ENCODE data around the gene RIMBP2.

Gene RIMBP2

DNA sequence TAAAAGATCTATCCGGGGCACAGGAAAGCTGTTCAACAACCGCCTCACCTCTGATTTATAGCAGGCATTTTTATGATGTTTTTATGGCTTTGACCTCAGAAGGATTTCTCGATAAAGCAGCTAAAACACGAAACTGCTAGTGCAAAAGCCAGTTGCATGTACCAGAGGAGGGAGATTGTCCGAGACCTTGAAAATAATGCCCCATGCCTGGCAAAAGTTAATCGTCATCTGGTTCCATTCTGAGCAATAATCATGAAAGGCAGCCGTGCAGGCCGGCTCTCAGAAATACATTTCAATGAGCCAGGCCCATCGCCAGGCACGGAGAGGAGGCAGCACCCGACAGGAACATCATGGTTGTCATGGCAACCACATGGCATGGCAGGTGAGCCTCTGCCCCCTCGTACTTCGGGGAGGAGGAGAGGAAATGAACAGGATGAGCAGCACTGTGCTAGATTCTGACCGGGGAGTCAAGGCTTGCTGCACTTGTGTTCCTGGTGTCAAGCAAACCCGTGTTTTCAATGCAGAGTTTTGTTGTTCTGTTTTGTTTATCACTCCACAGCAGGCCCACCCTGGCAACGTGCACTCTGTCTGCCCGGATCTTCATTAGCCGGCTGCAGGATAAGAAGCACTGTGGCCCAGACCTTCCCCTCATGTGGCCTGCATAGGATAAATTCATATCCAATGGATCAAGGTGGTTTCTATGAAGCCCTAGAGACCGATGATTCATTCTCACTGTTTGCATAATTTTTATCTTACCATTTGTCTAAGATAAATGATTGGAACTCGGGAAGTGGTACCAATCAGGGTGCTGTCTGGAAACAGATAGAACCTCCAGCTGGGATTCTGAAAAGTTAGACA lies 160.2 kb downstream of the RIMBP2 start:
- DNase-seq (ENCODE audit: insufficient read length, low spot score) (no peak), FAIRE-seq (no peak)

DNA sequence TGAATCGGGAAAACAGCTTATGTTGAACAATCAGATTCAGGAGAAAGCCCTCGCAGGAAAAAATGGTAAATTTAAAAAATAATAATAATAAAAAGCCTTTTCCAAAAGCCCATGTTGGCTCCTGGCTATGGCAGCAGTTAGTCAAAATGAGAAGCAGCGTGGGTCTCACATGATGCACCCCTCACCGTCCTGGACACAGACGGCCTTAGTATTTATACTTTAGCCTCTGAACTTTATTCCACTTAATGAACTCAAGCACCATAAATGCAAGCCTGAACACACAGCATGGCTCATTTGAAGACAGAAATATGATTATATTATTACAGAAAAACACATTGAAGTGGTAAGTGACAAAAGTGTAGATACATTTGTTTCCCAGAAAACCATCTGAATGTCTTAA lies 160.9 kb downstream of the RIMBP2 start:
- DNase-seq (ENCODE audit: insufficient read length, low spot score) (no peak), FAIRE-seq (no peak)

DNA sequence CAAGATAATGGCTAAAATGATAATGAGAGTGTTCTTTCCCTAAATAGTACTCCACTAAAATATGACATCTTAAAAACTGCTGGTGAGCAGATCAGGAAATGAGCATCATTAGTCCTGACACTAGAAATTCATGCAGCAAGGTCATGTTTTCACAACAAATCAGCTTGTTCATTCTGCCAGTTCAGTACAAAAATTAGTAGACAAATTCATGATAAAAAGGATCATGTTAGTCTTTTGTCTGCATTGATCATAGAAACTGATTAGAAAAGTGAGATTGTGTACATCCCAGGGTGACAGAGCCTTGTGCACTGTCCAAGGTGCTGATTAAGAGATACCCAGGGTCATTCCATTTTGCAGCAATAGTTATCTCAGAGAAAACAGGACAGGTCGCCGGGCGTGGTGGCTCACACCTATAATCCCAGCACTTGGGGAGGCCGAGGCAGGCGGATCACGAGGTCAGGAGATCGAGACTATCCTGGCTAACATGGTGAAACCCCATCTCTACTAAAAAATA lies 163.6 kb downstream of the RIMBP2 start:
- FAIRE-seq = no peak
- DNase-seq (ENCODE audit: insufficient read length, low spot score) = no peak

DNA sequence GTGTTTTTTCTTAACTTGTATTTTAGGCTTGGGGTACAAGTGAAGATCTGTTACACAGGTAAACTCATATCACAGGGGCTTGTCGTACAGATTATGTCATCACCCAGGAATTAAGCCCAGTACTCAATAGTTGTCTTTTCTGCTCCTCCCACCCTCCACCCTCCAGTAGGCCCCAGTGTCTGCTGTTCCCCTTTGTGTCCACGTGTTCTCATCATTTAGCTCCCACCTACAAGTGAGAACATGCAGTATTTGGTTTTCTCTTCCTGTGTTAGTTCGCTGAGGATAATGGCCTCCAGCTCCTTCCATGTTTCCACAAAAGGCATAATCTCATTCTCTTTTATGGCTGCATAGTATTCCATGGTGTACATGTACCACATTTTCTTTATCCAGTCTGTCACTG lies 166.7 kb downstream of the RIMBP2 start:
- FAIRE-seq (no peak), DNase-seq (ENCODE audit: insufficient read length, low spot score) (no peak)

DNA sequence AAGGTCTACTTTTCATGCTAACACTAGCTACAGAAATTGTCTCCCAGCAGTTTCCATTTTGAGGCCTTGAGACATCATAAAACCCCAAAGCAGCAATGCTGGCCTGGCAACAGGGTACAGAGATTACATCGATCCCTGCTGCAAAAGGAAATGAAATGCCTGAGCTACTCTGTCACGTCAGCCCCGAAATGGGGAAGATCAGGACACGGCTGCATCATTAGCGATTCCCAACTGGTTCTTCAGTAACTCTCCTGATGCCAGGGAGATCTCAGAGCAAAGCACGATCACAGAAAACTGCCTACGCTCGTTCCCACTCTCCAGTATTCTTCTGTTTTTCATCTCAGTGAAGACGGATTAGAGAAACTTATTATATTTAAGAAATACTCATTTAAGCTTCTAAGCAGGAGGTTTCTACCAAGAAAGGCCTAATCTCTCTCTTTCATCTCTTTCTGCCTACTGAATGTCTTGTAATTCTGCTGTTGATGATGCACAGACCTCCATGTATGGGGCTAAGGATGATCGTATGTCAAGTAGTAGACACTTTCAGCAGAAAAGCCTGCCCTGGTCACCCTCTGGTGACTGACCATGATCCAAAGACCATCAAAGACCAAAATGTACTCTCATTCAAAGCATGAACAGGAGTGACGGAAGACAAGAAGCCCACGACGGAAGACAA lies 168.5 kb downstream of the RIMBP2 start:
- no peak for DNase-seq (ENCODE audit: insufficient read length, low spot score)
- no peak for FAIRE-seq

DNA sequence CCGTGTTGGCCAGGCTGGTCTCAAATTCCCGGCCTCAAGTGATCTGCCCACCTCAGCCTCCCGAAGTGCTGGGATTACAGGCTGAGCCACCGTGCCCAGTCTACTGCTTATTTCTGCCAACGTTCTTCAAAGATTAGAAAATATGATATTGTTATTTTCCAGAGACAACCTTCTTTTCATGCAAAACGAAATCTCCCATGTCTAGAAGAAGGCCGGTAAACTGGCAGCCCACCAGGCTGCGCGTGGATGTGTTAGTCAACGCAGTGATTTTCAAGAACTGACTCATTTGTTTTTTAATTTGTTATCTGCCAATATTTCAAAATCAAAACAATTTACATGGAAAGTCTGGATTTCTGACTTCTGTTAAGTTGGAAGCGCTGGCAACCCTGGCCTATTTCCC lies 169.6 kb downstream of the RIMBP2 start:
- no peak for FAIRE-seq
- DNase-seq (ENCODE audit: insufficient read length, low spot score) = no peak

DNA sequence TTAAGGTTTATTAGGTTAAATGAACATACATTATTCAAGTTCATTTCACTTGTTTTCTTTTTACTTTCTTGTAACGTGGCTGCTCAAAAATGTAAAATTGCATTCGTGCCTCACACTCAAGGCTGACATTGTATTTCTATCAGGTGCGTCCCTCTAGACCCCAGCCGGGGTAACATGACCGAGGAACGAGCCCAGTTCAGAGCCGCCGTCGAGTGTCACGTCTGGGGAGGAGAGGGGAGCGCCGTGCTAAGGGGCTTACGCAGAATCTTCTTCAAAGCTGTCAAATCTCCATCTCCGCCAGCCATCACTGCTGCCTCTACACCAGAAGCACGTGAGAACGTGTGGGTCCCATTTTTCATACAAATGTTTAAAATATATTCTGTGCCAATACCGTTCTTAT lies 170.6 kb downstream of the RIMBP2 start:
- no peak for DNase-seq (ENCODE audit: insufficient read length, low spot score)
- no peak for FAIRE-seq

DNA sequence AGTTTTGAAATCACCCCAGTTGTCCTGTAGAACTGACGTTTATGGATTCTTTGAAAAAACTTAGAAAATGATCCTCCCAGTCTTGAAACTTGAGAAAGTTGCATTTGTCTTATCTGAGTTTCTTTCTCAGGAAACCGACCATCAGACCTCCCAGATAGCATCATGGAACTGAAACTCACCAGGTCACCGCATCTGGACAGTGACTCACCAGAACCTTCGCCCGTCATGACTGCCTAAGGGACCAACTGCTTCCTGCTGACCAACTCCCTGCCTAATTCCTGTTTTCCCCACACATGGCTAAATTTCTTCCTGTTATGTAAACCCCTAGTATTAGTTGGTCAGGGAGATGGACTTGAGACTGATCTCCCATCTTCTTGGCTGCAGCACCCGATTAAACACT lies 175.7 kb downstream of the RIMBP2 start:
- no peak for DNase-seq (ENCODE audit: insufficient read length, low spot score)
- FAIRE-seq = no peak

DNA sequence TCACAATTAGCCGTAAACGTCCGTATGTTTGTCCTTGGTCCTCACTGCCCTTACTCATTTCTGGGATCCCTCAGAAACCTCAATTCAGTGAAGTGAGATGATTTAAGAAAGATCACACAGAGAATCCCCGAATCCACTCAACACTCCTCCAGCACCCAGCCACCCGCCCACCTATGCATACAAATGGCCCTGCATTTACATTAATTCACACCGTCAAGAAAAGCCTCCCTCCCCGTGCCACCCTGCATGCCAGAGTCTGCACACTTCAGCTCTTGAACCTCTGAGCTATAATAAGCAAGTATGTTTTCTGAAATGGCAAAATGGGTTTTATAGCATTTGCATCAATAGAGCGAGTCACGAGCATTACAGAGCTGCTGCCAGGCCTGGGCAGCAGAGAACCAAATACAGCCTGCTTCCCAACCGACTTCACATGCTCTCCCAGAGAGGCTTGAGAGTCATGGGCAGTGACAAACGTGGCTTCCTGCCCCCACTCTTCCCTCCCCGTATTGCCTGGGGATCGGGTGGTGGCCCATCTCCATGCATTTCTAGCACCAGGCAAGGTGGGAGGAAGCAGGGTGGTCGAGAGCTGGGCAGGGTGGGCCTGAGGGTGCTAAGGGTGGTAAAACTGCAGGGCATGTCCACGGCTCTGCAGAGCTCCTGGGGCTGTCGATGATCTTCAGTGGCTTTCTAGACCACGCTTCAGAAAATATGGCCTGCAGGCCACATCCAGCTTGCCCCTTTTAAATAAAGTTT lies 177.6 kb downstream of the RIMBP2 start:
- FAIRE-seq (no peak), DNase-seq (ENCODE audit: insufficient read length, low spot score) (no peak)

DNA sequence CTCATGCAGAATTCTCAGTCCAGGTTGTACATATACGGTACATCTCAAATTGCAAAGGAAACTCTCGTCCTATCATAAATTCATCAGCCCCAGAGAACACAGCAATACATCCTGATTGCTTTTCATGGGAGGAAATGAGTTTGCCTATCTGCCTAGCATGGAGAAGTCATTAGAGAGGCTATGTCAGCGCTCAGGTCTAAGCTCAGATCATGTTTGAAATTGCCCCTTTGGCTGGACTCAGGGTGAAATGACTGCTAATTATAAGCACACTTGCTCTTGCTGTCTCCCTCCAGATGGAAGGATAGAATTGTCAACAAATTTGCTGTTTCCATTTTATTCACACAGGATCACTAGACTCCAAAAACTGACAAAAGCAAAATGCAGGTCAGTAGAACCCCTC lies 178.4 kb downstream of the RIMBP2 start:
- DNase-seq (ENCODE audit: insufficient read length, low spot score) = no peak
- FAIRE-seq = no peak

DNA sequence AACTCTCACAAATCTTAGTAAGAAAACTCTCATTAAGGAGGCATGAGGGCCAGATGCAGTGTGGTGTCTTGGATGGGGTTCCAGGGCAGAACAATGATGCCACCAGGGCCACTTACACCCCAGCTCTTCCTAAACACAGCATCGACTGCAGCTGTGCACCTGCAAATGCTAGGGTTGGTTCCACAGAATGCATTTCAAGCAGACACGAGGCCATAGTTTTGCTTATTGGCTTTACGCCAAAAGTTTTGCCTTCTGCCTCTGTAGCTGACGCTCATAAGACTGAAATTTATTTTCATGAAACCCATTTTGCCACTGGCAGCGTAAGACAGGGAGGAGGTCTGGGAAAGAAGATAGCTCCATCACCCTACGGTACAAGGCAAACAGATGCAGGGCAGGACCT lies 179.0 kb downstream of the RIMBP2 start:
- no peak for FAIRE-seq
- DNase-seq (ENCODE audit: insufficient read length, low spot score) = no peak

DNA sequence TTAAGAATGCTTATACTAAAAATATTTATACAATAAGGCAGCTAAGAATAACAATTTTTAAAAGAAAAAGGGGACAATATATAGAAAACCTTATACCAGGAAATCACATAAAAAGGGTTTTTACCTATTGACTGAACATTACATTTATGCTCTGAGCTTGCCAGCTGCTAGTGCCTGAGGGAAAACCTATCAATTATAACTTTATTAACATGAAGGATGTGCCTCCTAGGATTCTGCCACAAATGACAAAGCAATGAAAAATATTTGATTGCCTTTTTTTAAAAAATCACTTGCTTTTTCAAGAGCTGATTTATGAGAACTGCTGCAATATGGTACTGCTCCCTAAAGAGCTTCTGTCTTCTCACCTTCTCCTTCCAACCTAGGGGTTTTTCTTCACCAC lies 185.7 kb downstream of the RIMBP2 start:
- FAIRE-seq (no peak), DNase-seq (ENCODE audit: insufficient read length, low spot score) (no peak)

DNA sequence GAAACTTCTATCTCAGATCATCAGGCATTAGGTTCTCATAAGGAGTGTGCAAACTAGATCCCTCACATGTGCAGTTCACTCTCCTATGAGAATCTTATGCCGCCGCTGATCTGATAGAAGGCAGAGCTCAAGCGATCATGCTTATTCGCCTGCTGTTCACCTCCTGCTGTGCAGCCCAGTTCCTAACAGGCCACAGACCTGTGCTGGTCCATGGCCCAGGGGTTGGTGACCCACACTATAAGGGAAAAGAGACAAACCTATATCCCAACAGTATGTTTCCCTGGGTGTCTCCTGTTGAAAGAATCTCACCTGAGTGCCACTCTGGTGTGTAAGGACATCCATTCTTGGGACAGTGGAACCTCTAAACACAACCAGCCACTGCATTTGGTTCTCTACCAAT lies 186.3 kb downstream of the RIMBP2 start:
- FAIRE-seq (no peak), DNase-seq (ENCODE audit: insufficient read length, low spot score) (no peak)

DNA sequence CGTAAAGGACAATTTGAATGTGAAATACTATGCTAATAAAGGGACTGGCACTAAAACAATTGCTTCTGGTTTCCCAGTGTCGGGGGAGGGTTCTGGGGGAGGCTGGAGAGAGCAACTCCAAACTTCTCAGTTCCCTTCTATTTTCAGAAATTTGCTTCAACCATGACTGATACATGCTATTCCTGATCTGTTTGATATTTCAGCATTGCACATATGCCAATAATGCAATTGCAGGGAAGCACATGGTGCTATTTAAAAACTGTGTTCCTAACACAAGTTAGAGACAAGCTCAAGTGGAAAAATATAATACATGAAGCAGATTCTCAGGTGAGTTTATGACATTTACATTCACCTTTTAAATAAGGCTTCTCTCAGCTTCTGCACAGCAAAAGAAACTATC lies 188.9 kb downstream of the RIMBP2 start:
- FAIRE-seq = no peak

DNA sequence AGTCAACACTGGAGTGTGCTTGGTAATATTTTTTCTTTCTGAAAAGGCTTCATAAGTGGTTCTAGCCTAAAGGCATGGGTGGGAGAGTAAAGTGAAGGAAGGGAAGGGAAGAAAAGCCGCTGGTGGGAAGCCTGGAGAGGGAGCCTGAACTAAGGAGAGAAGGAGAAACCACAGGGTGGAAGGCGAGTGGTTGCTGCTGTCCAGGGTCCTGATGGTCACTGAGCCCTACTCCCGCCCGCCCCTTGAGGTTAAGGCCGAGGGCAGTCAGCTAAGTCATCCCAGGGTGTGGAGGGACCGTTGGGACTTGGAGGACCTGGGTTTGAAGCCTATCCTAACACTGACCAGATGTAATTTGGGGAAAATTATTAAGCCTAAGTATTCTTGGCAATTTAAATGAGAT lies 189.3 kb downstream of the RIMBP2 start:
- FAIRE-seq (no peak), DNase-seq (ENCODE audit: insufficient read length, low spot score) (no peak)

More for the DNA sequence above, 188.9 kb downstream of the RIMBP2 start:
- no peak for DNase-seq (ENCODE audit: insufficient read length, low spot score)

DNA sequence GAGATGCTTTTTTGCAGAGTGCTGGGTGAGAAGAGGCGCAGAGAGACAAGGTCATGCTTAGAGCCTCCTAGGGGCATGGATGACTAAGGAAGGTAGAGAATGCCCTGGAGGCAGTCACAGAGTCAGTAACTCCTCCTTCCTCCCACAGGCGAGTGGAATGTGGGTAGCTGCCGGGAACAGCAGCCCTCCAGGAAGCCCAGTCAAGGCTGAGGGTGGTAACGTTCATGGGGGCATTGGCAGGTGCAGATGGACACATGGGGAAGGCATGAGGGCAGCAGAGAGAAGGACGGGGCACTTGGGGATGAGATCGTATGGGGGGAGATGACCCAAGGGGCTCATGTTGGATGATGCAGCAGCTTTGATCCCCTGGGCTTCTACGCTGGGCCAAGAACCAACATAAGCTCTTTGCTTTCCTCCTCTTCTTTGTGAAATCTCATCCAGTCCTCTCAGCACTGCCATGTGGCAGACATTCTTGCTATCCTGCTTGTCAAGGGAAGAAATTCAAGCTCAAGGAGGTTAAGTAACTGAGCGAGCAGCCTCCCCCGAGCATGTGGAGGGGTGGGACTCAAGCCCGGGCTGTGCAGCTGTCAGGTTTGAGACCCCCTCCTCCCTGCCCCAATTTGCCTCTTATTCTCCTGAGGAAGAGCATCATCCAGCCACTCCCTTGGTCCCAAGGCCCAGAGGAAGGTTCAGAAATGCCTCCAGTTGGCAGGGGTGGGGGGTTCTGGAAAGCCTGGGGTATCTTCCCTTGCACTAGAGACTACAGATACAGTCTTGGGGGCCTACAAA lies 190.5 kb downstream of the RIMBP2 start:
- DNase-seq (ENCODE audit: insufficient read length, low spot score) (no peak), FAIRE-seq (no peak)

DNA sequence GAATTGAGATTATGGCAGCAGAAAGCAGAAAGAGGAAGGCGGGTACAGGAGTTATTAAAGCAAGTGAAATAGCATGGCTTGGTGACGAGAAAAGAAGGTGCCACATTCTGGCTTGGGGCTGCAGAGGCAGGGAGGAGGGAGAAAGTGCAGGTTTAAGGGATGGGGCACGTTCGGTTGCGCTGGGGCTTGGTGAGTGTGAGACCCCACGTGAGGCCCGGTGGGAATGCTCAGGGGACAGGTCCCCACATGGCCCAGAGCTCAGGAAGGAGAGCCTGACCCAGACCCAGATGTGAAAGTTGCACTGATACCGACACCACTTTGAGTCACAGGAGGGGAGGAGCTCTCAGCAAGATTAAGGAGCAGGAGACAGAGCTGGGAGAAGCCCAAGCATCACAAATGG lies 191.3 kb downstream of the RIMBP2 start:
- no peak for DNase-seq (ENCODE audit: insufficient read length, low spot score)
- FAIRE-seq = no peak

DNA sequence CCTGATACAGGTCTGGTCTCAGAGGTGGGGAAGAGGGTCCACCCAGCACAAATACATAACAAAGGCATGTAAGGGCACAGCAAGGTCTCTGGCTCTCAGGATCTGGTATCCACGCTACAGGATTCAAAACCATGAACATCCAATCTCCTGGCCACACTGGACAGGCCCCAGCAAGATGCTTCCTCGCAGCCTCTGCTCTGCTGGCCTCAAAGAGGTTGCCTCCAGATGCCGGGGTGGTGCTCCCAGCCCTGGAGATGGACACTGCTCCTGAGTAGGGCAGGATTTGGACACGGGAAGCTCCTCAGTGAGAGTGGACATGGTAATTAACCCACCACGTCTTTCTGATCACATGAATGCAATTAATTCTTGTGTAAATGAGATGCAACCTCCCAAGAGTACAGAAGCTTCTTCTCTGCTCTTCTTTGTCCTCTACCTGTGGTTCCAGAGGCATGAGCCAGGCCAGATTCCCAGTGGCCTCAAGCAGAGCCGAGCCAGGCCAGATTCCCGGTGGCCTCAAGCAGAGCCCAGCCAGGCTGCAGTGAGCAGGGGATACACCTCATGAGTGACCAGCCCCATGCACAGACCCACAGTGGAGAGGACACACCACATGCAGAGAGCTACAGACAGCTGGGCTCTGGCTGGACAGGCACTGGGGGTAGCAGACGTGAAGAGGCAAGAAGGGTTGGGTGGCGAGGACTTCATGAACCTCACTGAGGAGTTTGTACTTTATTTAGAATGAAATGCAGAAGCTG lies 192.1 kb downstream of the RIMBP2 start:
- DNase-seq (ENCODE audit: insufficient read length, low spot score) (no peak), FAIRE-seq (no peak)

DNA sequence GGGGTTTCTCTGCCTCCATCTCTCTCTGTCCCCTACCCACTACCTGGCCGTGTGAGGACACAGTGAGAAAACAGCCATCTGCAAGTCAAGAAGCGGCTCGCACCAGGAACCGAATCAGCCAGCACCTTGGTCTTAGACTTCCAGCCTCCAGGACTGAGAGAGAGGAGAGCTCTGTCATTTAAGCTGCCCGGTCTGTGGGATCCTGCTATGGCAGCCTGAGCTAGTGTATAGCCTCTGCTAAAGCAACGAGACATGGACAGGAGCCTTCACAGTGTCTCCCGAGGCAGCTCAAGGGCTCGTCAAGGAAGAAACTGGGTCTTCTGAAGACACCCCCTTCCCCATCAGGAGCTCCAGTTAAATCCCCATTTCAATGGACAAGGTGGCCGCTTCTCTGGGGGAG lies 192.9 kb downstream of the RIMBP2 start:
- FAIRE-seq = no peak
- DNase-seq (ENCODE audit: insufficient read length, low spot score) = no peak

DNA sequence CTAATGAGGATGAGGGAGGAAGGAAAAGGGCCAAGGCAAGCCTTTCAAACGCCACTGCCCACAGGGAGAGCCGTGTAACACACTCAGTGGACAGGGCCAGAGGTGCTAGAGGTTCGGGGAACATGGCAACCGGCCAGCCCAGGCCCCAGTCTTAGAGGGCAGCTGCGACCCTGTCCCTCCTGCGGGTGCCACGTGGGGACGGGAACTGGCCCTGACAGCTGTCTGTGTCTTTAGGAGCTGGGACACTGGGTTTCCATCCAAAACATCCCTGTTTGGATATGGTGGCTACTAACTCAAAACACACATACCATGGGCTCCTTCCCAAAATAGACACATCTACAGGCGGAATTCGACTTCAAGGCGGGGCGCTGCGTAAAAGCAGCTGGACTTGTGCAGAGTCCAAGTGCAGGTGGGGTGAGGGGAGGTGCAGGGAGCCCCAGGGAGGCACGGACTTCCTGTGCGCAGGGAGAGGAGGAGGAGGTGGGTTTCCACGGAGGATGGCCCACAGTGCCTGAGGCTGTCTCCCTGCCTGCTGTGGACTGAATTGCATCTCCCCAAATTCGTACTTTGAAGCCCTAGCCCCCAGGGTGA lies 193.8 kb downstream of the RIMBP2 start:
- FAIRE-seq (no peak), DNase-seq (ENCODE audit: insufficient read length, low spot score) (no peak)
